Uterus (tissue), 2 donors: ENCODE data around the gene CUTC.

Experiments
- CTCF ChIP-seq, 4 experiments: fragments of 200-600 bp in 2 of 4; fragments of 450-650 bp in 2 of 4; sonication (generic) in 2 of 4; IDR thresholded peaks; one replicate each; pipeline ENCODE4 v1.5.1; 2016 to 2019; ENCODE audit warnings: antibody characterized with exemption in 4 of 4, mild to moderate bottlenecking in 2 of 4, moderate library complexity in 1 of 4
- POLR2A ChIP-seq, 2 donors: fragments of 450-650 bp; IDR thresholded peaks; one replicate each; pipeline ENCODE4 v1.6.1; 2016; ENCODE audit warnings: antibody characterized with exemption in 2 of 2, mild to moderate bottlenecking in 1 of 2, moderate library complexity in 1 of 2

GRCh38 chr10:99742701-99743100, 10.7 kb downstream of the CUTC start:
- no peak for TF ChIP-seq CTCF (IDR thresholded peaks at IDR 0.05)
- TF ChIP-seq POLR2A (IDR thresholded peaks at IDR 0.05) = no peak
